Measurements from ENCODE around the gene ADAMTS2.

- TF ChIP-seq CTCF (IDR thresholded peaks at IDR 0.05 in 2 of 3, conservative IDR thresholded peaks at IDR 0.05 in 1 of 3; ENCODE audit: borderline replicate concordance in 1 of 3, insufficient read depth in 1 of 3, low read depth in 2 of 3, low read length in 2 of 3) (no peak), POLR2AphosphoS5 (IDR thresholded peaks at IDR 0.05; ENCODE audit: low read depth, low read length) (no peak), EZH2phosphoT487 (IDR thresholded peaks at IDR 0.05; ENCODE audit: borderline replicate concordance) (no peak), ATF3 (IDR thresholded peaks at IDR 0.05) (no peak)
Observed at GRCh38 chr5:179131321-179131835, 213.9 kb downstream of the ADAMTS2 start.

Data from HCT116 (cell line).